Islet precursor cell (in vitro differentiated cells): ENCODE data around the gene POU2F2.
A peak's percentile ranks its signal among the peaks of the same experiment; 100 is the strongest.

ENCODE experiments used
- DNase-seq: peaks from one replicate; pipeline ENCODE4 v3.0.0-alpha.2; 2018

POU2F2 gene

DNA sequence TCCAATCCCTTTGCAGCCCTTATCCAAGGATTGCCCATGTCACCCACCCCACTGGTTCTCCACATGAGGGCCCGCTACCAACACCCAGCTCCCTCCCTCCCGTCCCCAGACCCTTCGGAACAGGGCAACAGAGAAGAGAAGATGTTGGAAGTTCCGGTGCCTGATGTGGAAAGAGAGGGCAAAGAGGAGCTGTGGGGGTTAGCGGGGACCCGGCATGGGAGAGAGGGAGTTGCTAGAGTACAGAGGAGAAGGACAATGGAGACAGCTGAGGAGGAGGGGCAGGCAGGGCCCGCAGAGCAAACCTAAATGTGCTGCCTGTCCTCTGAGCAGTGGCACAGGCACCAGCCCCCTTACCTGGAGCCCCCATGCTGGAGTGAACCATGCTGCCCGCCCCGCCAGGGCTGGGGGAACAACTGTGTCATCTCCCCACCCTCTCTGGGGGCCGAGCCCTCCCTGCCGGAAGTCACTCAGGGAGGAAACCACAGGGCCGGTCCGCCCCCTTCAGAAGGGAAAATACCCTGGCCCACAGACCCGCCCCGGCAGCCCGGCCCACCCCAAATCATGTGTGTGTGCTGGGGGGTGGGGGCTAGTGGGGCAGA, at the start of gene POU2F2:
TSS of gene POU2F2 (minus strand) at position 417 of the 599 bp plus-strand sequence. CDS start at position 382, 35 bp downstream.
- DNase-seq: no peak

DNA sequence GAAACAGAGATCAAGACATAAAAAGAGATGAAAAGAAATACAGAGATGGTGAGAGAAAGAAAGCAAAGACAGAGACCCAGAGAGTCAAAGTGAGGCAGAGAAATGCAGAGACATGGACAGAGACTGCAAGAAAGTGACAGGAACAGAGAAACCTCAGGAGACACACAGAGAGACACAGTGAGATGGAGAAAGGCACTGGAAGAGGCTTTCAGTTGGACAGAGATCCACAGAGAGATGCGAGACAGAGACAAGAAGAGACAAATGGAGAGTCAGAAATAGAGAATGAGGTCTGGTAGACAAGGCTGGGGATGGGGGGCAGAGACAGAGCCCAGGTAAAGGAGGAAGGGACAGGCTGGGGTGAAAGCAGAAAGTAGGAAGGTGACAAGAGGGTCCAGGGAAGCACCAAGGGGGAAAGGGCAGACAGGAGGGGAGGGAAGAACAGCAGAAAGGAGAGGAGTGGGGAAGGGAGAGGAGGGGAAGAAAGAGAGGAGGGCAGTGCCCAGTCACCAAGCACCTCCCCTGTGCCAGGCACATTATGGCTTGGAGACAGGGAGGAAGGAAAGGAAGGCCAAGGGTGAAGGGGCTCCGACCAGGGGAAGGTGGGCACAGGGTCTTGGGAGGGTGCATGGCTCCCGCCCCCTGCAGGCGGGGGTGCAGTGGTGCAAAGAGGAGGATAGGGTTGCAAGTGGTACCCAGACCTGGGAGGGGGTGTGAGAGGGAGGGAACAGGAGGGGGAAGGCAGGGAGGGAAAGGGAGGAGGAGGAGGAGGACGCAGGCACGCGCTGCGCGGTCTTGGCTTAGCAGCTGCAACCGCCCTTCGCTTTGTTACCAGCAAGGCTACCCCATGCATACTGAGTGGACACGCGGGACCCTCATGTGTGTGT, 46.8 kb upstream of the POU2F2 start:
- peak; percentile 68 for DNase-seq

DNA sequence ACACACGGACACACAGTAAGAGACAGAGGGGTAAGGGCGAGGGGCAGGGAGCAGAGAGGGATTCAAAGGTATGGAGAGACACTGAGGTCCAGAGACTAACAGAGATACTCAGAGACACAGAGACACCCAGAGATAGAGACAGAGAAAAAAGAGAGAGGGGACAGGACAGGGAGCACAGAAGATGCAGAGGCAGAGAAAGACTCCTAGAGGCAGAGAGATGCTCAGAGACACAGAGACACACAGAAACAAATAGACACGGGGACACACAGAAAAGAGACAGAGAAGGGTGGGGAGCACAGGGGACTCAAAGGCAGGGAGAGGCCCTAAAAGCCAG, 45.4 kb upstream of the POU2F2 start:
- DNase-seq: no peak

DNA sequence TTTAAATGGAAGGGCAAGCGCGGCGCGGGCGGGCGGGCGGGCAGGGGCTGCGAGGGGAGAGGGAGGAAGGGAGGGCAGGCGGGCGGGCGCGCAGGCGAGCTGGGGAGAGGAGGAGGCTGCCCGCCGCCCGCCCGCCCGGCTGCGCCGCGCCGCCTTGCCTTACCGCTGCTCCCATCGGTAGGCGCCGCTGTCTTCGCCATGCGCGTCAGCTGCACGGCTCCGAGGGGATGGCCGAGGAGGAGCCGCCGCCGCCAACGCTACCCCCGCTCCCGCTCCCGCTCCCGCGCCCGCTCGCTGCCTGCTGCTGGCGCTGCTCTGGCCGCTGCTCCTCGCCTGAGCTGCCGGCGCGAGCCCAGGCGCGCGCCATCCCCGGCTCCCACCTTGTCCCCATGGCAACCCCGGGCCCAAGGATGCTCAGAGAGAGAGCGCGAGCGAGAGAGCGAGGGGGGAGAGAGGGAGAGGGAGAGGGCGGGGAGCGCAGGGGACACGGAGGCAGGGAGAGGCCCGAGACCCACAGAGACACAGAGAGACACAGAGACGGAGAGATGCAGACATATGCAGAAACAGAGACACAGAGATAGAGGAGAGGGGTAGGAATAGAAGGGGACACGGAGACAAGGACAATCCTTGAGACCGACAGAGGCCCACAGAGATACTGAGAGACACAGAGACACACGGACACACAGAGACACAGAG, 44.9 kb upstream of the POU2F2 start:
- peak; percentile 89 for DNase-seq

DNA sequence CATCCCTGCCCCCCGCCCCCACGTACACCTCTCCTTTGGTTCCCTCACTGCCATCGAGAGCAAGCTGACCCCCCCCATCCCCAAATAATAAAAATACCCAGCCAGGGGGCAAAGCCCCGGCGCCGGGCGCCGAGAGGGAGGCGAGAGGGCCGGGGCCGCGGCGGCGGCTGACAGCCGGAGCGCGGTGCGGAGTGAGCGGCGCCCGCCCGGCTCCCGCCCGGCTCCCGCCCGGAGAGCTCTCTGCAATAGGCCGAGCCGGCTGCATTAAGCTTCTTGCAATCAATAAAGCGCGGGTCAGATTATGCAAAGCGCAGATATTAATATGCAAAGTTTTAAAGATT, 44.4 kb upstream of the POU2F2 start:
- no peak for DNase-seq

DNA sequence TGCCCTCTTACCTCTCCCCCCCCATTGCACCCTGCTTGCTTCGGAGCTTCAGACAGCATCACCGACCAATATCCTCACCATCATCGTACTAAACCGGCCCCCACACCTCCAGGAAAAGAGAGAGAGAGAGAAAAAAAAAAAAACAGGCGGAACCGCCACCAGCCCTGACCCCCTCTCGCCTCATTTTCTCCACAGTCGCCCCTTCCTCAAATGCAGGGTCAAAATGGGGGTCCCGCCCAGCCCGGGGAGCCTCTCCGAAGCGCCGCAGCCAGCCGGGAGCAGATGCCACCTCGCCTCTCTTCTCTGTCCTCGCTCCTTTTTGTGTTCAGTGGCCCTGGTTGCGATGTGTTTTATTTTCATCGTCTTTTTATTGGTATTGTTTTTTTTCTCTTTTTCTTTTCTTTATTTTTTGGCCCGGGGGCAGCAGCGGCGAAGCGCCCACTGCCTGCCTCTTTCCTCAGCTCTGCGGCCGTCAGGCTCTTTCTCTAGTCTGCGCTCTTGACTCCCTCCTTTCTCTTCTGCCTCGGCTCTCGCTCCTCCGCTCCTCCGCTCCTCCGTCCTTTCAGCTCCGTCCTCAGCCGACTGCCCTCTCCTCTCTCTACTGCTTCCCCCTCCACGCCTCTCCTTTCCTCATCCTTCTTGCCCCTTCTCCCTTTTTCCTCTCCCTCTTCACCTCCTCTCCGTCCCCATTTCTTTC, 43.9 kb upstream of the POU2F2 start:
- DNase-seq: no peak

DNA sequence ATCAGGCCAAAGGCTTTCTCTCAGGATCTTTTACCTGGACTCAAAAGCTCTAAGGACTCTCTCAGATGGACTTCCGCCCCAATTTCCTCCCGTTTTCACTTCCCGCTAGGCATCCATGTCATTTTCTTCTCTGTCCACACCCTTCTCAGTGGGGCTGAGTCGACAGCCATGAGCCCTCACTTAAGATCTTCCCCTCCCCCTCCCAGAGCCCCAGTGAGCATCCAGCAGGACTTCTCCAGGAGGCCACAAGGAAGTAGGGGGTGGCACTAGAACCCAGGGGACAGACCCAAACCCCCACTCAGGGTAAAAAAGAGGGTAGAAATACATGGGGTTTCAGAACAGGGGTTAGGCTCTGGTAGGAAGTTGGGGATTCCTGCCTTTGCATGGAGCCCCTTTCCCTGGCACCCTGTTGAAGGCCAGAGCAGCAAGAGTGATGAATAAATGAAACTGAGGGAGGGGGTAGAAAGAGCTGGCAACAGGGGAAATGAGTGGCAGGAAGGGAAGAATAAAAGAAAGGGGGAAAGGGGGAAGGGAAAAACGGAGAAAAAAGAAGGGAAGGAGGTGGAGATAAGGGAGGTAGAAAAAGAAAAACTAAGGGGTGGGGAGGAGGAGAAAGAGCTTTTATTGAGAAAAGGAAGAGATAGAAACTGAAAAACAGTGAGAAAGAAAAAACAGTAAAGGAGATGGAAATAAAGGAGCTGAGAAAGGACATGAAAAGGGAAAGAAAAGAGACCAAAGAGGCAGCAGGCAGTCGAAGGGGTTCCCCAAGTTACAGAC, 42.9 kb upstream of the POU2F2 start:
- no peak for DNase-seq

DNA sequence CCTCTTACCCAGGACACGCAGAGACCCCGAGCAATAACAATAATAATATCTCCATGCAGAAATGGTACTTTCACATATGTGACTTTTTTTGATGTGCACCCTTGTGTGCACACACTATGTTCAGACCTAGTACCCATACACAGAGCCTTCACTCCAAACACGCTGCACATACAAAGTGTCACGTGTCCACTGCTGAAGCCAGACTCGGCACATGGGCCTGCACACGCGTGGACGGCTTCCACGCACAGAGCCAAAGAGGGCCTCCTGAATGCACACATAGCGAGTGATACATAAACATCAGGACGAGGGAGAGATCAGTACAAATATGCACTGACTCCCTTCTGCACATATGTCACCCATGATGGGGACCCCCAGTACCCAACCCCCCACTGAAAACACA, 41.9 kb upstream of the POU2F2 start:
- DNase-seq: no peak

DNA sequence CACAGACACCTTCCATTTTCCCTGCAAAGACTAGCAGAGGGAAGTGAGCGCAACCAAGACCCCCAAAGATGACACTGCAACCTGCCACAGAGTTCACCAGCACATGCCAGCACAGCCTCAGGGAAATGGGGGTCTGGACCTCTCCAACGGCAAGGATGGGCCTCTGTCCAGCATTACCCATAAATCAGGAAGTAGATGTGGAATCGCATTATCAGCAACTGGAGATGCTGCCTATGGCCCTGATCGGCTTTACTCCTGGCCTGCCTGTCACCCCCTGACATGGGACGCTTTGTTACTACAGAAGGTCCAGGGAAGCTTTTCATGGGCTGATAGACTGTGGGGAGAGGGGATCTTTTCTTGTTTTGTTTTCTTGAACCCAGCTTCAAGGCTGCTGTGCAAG, 41.4 kb upstream of the POU2F2 start:
- DNase-seq: no peak

DNA sequence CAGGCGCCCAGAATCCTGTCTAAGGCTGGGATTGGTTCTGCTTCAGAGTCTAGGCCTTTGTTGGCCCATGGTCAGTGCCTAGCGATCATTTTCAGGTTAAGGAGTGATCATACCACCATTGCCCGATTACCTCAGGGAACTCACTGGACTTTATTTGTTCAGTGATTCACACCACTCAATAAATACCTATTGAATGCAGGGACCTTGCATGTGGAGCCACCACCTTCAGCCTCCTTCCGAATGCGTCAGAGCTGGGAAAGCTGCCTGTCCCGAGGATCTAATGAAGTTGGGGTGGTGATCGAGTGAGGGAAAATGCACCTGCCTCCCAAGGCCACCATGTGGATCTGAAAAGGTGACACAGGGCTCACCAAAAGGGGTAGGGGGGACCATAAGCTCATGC, 40.0 kb upstream of the POU2F2 start:
- DNase-seq: no peak

DNA sequence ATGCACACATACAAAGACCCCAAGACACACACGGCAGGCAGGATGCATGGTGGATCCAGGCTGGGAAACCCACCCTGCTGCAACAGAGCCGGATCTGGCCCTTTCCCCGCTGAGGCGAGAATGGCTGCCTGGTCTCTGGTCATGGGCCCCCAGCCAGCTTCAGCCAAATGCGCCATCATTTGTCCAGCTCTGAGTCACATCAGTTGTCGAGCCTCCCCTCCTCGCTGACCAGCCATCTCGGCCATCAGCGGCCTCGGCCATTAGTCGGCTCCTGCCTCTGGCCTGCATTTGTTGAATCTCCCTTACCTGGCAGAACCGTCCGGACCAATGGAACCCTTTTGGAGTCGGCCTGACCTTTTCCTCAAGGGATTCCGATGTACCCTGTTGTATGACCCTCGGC, 38.5 kb upstream of the POU2F2 start:
- no peak for DNase-seq

DNA sequence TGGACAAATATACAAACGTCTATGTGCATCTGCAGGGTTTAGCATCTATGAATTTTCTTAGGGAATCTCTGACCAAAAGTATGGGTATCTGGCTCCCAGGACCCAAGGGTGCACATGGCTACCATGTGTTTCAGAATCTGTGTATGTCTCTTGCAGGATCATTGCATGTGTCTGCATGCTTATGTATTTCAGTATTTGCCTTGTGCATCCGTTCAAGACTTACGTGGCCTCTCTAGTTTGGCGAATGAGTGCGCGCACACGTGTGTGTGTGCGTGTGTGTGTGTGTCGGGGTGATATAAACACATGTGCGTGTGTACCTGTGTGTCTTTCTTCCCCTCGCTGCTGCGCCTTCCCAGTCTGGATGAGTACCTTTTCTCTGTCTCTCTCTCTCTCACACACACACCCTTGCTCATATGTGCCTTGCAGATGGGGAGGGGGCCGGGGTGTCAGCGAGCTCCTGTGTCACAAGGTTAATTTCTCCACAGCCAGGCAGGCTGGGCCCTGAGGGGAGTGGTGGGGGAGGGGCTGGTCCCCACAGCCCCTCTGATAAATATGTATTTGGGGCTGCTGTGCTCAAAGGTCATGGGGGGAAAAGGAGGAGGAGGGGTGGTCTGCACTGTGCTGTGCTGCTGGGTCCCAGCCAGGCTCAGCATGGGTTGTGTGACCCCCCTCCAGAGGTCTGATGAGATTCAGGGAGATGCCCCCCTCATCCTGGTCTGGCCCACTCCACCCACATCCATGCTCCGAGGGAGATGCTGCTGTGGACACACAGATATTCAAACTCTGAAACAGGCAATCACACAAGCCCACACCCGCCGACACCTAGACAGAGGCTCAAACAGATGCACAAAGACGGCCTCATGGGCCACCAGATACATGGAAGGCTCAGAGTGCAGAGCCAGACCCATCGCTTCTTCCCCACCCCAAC, 37.5 kb upstream of the POU2F2 start:
- DNase-seq: no peak

DNA sequence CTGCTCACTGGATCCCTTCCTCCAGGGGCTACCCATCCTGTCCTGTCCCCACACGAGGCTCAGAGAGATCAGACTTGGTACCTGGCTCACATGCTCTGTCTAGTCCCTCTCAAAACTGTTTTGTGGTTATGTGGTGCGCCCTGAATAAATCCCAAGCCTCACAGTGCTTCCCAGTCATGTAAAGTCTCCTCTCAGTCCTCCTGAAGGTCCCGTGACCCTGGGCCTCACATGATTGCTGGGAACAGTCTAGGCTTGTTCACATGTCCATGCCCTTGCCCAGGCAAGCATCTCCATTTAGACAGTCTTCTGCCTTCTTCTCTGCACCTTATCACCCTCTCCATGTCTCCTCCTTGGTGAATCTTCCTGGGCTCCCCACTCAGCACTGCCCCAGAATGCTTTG, 36.0 kb upstream of the POU2F2 start:
- DNase-seq: no peak

DNA sequence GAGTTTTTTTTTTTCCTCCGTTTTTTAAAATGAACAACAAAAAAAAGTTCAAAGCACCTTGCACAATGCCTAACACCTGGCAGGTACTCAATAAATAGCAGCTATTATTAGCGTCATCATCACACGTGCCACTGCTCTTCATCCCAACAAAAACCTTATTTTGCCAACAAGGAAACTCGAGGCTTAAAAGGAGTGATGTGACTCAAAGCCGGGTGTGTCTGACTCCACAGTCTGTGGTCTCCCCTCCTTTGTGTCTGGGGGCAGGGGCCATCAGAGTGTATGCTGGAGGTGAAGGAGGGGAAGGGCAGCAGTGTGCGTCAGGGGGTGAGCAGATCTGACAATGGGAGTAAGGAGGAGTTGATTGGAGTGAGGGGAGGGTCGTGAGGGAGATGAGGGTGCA, 34.1 kb upstream of the POU2F2 start:
- DNase-seq: no peak

DNA sequence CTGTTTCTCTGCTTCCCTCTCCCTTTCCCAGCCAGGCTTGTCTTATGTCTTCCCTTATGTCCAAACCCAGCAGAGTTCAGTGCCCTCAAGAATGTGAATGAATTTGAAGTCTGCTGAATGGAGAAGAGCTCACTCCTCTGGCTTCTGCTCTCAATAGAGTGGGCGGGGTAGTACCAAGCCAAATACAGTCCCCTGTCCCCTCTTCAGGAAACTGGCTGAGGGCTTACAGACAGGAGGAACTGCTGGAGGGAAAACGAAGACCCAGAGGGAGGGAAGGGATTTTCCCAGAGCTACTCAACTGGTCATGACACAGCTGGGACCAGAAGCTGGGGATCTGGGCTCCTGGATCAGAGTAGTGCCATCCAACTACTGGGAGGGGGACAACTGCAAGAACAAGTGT, 32.9 kb upstream of the POU2F2 start:
- DNase-seq: no peak

DNA sequence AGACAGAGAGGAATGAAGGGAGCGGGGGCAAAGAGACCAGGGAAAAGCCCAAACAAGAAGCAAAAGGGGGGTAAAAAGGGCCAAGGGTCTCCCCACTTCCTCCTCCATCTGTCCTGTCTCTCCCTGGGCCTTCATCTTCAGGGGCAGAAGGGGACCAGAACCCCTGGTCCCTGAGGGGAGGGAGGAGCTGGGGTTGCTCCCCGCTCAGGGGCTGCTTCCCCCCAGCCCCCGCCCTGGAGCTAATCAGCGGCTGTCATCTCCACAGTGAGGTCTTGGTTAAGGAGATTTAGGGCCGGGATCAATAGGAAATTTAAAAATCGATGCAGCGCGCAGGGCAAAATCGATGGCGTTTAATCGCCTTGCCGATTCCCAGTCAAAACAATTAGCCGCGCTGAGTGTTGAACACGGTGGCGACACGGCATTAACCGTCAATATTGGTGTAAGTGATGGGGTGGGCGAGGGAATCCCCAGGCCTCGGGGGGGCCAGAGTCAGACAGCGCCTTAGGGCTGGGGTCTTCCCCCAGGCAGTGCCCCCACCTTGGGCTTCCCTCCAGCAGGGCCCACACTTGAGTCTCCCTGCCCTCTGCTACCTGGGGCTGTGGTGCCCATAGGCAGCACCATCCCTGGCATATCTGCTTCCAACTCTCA, 29.5 kb upstream of the POU2F2 start:
- DNase-seq: no peak

DNA sequence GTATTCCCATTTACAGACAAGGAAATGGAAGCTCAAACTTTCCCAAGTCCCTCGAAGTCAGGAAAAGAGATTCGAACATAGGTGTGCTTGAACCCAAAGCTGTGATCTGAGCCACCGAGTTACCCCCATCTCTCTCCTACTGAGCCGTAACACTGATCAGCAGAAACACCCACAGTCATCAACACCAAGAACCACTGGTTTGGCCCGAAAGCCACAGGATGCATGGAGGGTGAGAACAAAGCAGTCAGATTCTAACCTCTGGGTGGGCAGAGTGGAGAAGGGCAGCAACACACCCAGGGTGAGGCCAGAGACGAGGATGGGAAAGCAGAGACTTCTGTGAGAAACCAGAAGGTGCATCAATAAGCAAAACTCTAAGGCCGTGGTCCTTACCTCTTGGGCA, 27.7 kb upstream of the POU2F2 start:
- no peak for DNase-seq

DNA sequence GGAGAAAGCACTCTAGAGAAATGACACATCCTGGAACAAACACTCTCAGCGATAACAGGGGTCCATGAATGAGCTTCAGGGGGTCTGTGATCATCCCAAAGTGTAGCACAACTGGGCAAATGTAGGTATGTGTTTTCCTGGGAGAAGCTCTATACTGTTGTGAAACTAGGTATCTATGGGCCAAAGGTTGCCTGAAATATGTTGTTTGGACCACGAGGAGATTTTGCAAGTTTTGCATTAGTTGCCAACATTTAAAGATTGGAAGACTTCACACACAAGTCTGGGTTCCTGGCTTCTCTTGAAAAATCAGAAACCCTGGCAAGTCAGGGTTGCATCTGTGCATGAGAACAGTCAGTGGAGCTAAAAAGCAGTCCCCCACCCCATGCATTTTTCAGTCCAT, 26.7 kb upstream of the POU2F2 start:
- no peak for DNase-seq

DNA sequence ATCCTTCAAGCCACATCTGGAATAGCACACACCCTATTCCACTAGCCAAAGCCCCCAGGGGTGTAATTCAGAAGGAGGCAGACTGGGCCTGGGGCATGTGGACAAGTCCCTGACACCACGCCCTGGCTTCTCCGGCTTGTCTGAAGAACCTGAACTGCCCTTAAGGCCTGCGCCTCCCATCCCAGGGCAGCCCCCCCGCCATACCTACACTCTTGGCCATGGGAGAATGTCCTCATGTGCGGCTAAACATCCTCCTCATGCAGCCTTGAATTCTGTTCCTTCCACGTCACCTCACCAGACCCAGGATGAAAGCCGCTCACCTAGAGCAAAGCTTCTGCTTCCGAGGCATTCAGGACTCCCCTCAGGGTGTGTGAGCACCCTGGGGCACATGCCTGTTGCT, 24.3 kb upstream of the POU2F2 start:
- DNase-seq: no peak

DNA sequence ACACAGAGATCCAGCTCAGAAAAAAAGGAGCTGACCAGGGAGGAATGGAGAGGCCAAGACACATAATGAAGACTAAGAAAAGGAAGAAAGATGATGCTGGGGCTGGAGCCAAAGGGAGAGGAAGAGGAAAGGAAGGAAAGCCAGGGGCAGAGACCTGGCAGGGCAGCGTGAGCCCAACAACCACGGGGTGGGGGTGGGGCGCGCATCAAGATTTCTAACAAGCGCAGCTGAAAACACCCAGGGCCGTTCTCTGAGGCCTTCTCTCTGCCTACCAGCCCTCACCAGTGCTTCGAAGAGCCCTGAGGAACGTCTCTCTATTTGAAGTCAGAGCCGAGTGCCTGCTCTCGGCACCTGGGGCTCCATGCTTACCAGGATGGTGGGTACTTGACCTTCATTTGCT, 23.6 kb upstream of the POU2F2 start:
- no peak for DNase-seq
